SK-N-SH treated with all-trans-retinoic acid at 6 μM for 48 hours (cell line): ENCODE results near the gene ROBO2.

ENCODE experiments used
- CREB5 ChIP-seq: fragments of 250-450 bp; sonication (Bioruptor Pico); IDR thresholded peaks from 2 replicates; pipeline ENCODE4 v1.5.1; 2020; ENCODE audit warnings: low read depth, mild to moderate bottlenecking, moderate library complexity
- GLIS3 ChIP-seq: fragments of 250-450 bp; sonication (Bioruptor Pico); IDR thresholded peaks from 2 replicates; pipeline ENCODE4 v1.5.0; 2020; ENCODE audit warnings: mild to moderate bottlenecking, moderate library complexity
- ISL1 ChIP-seq: fragments of 250-450 bp; sonication (Bioruptor Pico); IDR thresholded peaks from 2 replicates; pipeline ENCODE4 v2.1.2; 2022; ENCODE audit warnings: mild to moderate bottlenecking, moderate library complexity
- TCF4 ChIP-seq: fragments of 250-450 bp; sonication (Bioruptor Pico); IDR thresholded peaks from 2 replicates; pipeline ENCODE4 v1.8.0; 2021; ENCODE audit warnings: mild to moderate bottlenecking, moderate library complexity, borderline replicate concordance
- ZFP3 ChIP-seq: fragments of 250-450 bp; sonication (Bioruptor Pico); IDR thresholded peaks from 2 replicates; pipeline ENCODE4 v1.5.0; 2020; ENCODE audit warnings: mild to moderate bottlenecking, moderate library complexity
- ZNF565 ChIP-seq: fragments of 450-650 bp; formaldehyde crosslinking; conservative IDR thresholded peaks from 2 replicates; pipeline ENCODE4 v1.5.0; 2020; ENCODE audit warnings: low read depth, mild to moderate bottlenecking, moderate library complexity
- TF ChIP-seq, protein P1 (sequence below): fragments of 250-450 bp; sonication (Bioruptor Pico); IDR thresholded peaks from 2 replicates; pipeline ENCODE4 v1.8.0; 2020; ENCODE audit warnings: mild to moderate bottlenecking, moderate library complexity, borderline replicate concordance

GRCh38 chr3:77242371-77242770 is 202.5 kb downstream of the ROBO2 start:
- TF ChIP-seq ZNF565 (CRISPR knock-in tag) (no peak), CREB5 (no peak), TCF4 (CRISPR knock-in tag) (no peak), GLIS3 (CRISPR knock-in tag) (no peak), ISL1 (CRISPR knock-in tag) (no peak), ZFP3 (no peak)
- TF ChIP-seq, protein P1, sequence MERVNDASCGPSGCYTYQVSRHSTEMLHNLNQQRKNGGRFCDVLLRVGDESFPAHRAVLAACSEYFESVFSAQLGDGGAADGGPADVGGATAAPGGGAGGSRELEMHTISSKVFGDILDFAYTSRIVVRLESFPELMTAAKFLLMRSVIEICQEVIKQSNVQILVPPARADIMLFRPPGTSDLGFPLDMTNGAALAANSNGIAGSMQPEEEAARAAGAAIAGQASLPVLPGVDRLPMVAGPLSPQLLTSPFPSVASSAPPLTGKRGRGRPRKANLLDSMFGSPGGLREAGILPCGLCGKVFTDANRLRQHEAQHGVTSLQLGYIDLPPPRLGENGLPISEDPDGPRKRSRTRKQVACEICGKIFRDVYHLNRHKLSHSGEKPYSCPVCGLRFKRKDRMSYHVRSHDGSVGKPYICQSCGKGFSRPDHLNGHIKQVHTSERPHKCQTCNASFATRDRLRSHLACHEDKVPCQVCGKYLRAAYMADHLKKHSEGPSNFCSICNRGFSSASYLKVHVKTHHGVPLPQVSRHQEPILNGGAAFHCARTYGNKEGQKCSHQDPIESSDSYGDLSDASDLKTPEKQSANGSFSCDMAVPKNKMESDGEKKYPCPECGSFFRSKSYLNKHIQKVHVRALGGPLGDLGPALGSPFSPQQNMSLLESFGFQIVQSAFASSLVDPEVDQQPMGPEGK = no peak
